HG02610 (cell line): Measurements from ENCODE around the gene PSG5.
"Not testable (repeated sequence)": the region's sequence is repeated elsewhere in the genome, so short reads cannot be mapped to it uniquely, and the experiment has no call there.

Source experiments
- ATAC-seq: cut with Tn5 transposase; IDR thresholded peaks from one replicate; pipeline ENCODE4 v1.9.1; 2021; ENCODE audit warnings: mild to moderate bottlenecking, moderate library complexity; ENCODE audit not compliant: unreplicated experiment

The PSG5 gene

DNA sequence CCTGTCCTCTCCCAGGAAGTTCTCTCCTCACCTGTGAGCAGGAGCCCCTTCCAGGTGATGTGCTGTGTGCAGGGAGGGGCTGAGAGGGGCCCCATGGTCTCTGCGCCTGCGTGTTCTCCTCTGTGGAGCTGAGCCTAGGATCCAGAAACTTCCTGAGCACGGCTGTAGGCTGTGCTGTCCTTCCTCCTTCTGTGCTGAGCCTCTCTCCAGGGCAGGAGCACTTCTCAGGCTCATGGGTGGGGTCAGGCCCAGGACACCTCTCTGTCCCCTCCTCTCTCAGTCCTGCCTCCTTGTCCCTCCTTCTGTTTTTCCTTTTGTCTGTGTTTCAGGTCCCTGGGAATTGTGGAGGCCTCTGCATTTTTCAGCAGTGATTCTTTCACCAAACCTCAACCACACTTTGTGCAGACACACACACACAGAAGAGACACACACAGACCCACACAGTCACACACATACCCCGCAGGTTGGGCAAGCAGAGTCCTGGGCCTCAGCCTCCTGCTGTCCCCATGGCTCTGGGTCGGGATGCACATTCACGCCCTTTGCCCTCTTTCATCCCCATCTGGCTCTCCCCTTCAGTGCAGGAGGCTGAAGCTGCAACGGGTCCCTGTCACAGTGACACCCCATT is at the start of gene PSG5:
PSG5 (minus strand) TSS at position 226 of the 625 bp plus-strand sequence; CDS start at position 95, 131 bp downstream.
- ATAC-seq, result not testable (repeated sequence)

DNA sequence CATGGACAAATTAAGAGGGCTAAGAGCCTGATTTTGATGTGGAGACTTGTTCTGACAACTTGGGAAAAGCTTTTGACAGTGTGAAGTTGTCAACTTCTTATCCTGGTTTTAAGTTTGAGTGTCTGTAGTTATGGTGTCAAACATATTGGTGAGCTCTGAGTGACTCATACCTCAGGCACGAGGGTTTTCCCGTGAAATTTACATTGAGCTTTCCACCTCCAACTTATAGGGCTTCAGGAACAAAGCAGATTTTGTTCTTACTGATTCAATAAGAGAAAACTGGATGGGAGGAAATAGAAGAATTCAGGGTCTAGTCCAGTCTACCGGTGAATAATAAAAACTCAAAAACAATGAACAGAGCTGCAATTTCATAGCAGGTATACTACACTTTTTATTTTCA is 49.4 kb upstream of the PSG5 start:
- not testable (repeated sequence) for ATAC-seq

DNA sequence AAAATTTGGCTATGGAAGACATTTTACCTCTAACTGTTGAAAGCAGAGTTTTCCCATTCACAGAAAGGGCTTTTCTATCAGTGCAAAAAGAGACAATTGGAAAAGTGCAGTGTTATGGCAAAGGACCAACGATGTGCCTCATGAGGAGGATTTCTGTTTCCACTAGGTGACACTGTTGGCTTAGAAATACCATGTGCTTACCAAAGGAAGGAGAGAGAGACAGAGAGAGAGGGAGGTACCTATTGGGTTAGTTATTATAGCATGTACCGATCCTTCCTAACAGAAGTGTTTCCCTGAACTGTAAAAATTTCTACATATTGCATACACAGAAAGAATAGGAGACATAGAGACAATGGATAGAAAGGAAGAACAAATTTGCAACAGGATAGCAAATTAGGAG is 43.0 kb upstream of the PSG5 start:
- no peak for ATAC-seq

DNA sequence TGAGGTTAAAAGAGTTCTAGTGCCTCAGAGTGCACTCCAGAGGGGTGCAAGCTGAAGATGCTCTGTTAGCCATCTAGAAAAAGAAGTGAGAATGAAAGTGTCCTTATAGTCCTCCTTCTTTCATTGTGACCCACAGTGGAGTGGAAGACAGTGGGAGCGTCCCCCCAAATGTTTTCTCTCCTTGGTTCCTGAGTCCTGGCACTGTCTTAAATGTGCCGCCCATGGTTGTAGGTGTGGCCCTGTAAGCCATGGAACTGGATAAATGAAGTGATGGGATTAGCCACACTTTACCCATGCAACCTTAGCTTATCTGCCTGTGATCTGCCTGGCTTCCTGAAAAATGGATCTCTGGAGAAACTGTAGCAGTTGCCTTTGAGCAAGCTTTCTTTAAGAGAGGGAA is 42.4 kb upstream of the PSG5 start:
- ATAC-seq, result not testable (repeated sequence)

DNA sequence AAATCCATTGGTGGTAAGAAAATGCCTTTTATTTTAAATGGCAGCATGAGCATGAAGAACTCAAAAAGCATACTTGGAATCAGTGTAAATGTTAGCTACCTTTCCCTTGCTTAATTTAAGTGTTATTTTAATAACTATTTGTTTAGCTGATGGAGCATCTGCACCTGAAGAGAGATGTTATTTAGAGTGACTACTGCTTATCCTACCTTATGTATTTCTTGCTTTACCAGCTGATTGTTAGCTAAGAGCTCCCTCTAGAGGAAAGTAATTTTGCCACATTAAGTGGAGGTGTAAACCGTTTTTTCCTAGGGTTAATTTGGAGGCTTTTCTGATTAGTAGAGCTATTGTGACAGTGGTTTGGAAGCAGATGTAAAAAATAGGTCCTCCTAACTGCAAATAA is 40.6 kb upstream of the PSG5 start:
- ATAC-seq, result not testable (repeated sequence)

DNA sequence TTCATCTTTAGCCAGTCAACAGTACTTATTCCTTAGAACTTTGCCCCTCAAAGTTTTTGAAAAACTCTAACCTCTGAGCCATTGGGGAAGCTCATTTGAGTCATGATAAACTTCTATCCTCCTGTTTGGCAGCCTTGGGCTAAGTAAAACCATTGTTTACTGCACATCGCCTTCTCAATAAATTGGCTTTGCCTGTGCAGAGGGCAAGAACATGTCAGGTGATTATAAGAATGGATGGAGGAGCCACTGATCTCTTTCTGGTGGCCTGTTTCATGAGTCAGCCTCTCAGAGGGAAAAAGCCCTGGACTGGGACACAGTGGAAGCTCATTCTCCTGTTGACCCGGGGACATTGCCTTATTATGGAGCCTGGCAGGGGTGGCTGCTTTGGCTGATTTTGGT is 38.5 kb upstream of the PSG5 start:
- ATAC-seq, result no peak

DNA sequence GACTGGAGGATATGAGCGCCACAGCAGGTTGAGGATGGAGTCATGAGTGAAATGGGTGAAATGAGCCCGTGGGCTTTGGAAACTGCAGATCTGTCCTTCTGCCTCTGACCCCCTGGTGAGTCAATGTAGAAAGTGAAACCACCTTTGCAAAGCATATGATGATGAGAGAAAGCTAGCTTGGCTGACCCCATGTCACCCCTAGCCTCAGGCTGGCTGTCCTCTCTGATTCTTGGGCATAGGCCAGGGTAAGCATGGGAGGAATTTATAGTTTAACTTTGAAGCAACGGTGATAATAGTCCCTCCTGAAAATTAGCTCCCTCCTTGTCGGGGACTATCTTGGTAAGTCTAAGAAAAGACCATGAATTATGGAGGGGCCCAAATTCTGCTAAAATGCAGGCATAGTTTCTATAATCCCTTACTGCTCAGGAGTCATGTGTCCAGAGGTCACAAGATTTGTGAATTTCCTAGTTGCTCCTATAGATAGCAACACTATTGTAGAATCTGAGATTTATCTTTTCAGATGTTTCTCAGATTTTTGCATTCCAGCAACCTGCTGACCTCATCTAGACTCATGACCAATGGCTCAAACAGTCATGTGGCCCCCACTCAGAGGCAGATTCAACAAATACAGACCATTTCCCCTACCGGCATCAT is 38.0 kb upstream of the PSG5 start:
- not testable (repeated sequence) for ATAC-seq

DNA sequence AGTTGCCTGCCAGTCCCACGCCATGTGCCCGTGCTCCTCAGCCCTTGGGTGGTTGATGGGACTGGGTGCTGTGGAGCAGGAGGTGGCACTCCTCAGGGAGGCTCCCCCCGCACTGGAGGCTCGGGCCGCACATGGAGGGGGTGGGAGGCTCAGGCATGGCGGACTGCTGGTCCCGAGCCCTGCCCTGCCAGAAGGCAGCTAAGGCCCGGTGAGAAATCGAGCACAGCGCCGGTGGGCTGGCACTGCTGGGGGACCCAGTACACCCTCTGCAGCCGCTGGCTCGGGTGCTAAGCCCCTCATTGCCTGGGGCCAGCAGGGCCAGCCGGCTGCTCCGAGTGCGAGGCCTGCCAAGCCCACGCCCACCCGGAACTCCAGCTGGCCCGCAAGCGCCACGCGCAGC is 35.6 kb upstream of the PSG5 start:
- not testable (repeated sequence) for ATAC-seq

DNA sequence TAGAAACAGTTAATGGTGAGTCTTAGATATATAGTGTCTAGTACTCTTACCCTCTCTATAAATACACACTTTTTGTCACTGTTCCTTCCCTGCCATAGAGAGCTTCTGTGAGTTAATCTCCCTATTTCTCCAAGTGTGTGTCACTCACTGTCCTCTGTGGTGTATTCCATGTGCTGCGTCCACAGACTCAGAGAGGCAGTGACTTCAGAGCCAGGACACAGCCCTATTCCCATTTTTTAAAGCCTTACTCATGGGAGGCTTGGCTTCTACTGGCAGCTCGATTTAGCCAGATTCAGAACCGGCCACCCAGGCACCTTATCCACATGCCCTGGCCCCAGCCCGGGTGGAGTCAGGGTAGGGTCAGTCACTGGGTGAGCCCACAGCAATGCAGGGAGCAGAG is 32.8 kb upstream of the PSG5 start:
- not testable (repeated sequence) for ATAC-seq

DNA sequence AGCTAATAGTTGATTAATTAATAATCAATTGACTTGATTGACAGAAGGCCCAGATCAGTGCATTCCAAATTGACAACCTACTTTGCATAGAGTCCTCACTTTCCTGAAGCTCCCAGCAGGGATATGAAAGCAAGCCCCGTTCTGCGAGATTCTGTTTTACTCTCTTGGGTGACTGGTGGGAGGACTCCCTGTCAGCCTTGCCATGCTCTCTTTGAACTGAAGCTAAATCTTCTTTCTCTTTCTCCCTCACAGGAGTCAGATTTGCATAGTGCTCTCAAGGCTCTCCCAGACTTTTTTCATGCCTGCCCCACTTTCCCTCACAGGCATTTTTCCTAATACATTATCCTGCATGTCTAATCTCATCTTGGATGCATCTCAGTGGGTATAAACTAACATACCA is 29.5 kb upstream of the PSG5 start:
- ATAC-seq, result not testable (repeated sequence)

DNA sequence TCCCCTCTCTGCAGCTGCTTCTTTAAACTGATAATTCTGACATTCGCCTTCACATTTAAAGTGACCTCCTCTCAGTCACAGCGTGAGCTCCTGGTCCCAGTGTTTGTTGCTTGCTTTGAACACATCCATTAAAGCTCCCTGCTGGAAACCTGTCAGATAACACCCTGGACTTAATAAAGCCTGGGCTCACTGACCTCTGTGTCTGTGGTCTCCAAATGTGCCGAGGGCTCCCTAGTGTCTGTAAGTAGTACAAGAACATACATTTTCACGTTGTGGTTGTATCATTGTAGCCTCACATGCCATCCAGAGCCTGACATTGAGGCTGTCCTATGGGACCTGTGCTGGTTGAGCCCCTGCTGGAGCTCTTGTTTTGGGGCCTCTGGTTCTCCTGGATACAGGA is 21.7 kb upstream of the PSG5 start:
- no peak for ATAC-seq

DNA sequence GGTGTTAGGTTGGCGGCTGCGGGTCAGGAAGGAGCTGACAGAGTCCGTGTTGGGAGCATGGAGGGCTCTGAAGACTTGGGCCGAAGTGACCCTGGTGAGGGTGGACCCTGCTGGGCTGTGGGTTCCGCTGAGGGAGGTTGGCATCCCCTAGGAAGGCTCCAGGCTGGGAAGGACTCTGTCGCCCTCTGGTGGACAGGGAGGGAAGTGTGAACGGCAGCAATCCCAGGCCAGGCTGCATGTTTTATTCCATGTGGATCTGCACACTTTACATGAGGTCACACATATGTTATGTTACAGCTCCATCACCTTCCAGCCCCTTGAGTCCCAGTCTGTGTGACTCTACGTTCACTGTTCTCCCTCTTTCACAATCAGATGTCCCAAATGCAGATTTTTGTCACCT is 20.8 kb upstream of the PSG5 start:
- not testable (repeated sequence) for ATAC-seq

DNA sequence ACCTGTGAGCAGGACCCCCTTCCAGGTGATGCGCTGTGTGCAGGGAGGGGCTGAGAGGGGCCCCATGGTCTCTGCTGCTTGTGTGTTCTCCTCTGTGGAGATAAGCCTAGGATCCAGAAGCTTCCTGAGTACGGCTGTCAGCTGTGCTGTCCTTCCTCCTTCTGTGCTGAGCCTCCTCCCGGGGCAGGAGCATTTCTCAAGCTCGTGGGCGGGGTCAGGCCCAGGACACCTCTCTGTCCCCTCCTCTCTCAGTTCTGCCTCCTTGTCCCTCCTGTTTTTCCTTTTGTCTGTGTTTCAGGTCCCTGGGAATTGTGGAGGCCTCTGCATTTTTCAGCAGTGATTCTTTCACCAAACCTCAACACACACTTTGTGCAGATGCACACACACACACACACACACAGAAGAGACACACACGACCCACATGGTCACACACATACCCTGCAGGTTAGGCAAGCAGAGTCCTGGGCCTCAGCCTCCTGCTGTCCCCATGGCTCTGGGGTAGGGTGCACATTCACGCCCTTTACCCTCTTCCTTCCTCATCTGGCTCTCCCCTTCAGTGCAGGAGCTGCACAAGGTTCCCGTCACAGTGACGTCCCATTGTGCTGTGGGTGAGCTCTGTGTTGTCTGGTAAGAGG is 19.3 kb upstream of the PSG5 start, which contains the start of gene PSG4:
PSG4 (minus strand) TSS at position 168 of the 635 bp plus-strand sequence; CDS start at position 66, 102 bp downstream.
- ATAC-seq, result not testable (repeated sequence)

DNA sequence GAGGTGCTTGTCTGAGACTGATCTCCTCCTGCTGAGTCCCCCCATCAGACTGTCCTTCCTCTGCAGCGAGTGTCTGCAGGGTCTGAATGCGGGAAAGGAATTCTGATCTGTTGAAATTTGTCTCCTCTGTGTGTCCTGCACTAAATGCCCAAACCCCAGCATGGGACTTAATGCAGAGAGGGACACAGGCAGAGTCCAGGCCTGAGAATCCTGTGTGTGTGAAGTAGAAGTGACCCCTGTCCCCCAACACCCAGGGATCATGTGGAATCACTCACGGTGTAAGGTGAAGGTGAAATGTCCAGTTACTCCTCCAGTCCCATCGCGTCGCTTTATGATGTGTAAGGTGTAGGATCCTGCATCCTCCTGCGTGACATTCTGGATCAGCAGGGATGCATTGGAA is 17.3 kb upstream of the PSG5 start:
- ATAC-seq, result not testable (repeated sequence)

DNA sequence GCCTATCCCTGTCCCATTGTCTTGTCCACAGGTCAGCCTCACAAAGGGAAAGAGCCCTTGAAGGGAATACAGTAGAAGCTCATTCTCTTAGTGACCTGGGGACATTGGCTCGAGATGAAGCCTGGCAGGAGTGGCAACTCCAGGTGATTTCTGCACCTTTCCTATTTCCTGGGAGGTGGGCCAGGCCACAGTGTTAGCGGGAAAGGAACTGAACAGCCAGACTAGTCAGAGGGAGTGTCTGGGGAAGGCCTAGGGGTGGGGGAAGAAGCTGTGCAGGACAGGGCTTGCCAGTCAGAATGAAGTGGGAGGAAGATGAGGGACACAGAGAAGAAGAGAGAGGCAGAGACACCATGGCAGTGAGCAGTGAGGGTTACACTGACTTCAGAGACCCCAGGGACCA is 15.6 kb upstream of the PSG5 start:
- ATAC-seq, result not testable (repeated sequence)

DNA sequence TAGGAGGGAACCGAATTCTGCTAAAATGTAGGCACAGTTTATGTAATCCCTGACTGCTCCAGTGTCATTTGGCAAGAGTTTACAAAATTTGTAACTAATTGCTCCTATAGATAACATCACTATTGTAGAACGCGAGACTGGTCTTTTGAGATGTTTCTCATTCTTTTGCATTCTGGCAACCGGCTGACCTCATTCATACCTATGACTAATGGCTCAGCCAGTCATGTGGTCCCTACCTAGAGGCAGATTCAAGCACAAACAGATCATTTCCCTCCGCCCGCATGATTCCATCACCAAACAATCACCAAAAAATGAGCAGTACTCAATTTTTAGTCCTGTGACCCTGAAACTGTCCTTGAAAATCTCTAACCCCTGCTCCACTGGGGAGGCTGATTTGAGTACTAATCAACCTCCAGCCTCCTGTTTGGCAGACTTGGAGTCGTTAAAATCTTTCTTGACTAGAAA is 15.0 kb upstream of the PSG5 start:
- not testable (repeated sequence) for ATAC-seq

DNA sequence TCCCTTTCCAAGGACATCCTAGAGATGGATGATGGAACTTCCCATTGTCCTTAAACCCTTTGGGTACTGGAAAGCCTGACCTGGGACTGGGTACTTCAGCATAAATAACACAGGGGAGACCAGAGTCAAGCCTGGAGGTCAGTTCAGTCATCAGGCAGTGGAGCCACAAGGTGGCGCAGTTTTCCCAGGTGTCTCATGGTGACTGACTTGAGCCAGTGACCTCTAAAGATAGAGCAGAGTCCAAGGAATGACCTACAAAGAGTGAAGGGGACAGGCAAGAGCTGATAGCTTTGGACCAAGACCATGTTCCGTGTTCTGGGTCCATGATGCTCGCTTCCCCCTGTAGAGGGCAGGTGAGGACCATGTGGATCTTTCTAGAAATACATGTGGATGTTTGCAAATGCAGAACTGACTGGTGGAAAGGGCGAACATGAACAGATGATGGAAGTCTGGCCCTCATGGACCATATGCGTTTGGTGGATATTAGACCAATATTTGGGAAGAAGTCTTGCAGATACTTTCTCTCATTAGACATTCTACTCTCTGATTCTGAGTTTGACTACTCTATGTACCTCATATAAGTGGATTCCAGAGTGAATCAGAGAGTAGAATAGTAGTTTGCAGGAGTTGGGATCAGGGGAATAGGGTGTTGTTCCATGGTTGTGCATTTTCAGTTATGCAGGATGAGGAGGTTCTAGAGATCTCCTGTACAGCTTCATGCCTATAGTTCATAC is 12.5 kb upstream of the PSG5 start:
- not testable (repeated sequence) for ATAC-seq

DNA sequence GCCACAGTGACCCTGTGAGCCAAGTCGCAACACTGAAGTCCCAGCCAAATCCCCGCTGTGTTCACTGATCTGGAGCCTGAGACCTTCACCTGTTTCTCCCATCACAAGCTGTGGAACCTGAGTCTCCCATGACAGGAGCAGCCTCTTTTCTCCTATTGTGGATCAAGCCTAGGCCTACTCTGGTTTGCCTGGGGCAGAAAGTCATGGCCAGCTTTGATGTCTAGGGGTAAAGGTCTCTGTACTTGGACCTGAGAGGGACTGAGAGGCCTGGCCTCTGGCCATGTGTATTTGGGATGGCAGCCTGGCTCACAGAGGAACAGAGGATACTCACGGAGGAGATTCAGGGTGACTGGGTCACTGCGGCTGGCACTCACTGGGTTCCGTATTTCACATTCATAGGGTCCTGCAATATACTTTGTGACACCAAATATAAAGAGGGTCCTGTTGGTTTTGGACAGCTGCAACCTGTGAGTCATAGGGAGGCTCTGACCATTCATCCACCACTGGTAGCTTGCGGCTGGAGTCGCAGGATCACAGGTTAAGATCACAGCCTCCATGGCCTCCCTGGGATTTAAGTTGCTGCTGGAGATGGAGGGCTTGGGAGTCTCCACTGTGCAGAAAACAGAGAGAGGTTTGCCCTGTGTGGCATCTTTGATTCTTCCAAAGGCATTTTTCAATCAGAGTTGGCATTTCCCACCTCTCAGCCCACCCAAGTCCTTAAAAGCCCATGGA is 11.5 kb upstream of the PSG5 start:
- ATAC-seq, result not testable (repeated sequence)

DNA sequence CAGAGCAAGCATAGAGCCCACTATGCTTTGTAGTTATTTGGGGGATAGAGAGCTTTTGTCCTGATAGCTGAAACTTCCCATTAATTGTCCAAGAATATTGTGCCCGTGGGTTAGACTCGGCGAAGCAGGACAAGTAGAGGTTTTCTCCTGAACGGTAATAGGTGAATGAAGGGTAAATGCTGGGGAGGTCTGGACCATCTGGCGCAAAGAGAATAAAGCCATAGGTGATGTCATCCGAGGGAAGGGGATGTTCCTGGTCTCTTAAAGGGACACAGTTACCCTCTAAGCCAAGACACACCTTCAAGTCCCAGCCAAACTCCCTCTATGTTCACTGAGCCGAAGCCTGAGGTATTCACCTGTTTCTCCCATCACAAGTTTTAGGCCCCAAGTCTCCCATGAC is 8.1 kb upstream of the PSG5 start:
- not testable (repeated sequence) for ATAC-seq

DNA sequence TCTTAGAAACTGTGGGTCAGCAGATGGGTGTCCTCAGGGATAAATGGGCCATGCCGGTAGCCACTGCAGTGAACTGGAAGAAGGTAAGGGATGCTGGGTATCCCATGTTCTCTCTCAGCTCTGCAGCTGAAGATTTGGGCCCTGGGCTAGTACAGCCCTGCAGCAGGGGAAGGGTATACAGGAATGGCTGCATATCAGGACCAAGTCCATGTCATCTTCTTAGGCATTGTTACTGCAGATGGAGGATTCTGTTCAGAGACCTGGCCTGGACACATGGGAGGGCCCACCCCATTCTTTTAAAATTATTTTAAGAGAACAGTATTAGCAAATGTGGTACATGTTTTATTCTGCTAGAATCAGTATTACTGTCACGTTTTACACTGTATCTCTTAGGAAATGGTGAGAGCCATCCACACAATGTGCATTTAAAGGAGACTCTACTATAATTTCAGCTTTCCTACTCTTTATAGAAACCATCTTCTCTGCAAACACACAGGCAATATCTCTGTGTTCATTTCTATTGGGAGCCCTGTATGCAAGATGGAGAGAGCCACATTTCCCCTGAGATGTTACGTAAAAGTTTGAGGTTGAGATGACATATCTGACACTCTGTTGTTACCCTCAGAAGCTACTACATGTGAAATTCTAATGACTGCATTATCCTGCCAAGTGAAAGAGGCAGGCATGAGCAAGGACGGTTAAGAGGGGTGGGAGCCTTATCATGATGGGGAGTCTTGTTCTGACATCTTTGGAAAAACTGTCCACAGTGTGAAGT is 6.2 kb upstream of the PSG5 start:
- not testable (repeated sequence) for ATAC-seq
